ENCODE results near the gene MCTP2.

- TF ChIP-seq, protein P1, sequence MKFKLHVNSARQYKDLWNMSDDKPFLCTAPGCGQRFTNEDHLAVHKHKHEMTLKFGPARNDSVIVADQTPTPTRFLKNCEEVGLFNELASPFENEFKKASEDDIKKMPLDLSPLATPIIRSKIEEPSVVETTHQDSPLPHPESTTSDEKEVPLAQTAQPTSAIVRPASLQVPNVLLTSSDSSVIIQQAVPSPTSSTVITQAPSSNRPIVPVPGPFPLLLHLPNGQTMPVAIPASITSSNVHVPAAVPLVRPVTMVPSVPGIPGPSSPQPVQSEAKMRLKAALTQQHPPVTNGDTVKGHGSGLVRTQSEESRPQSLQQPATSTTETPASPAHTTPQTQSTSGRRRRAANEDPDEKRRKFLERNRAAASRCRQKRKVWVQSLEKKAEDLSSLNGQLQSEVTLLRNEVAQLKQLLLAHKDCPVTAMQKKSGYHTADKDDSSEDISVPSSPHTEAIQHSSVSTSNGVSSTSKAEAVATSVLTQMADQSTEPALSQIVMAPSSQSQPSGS (tag by site-specific recombination; IDR thresholded peaks at IDR 0.05; ENCODE audit: low read depth): no peak
- TF ChIP-seq, protein P2, sequence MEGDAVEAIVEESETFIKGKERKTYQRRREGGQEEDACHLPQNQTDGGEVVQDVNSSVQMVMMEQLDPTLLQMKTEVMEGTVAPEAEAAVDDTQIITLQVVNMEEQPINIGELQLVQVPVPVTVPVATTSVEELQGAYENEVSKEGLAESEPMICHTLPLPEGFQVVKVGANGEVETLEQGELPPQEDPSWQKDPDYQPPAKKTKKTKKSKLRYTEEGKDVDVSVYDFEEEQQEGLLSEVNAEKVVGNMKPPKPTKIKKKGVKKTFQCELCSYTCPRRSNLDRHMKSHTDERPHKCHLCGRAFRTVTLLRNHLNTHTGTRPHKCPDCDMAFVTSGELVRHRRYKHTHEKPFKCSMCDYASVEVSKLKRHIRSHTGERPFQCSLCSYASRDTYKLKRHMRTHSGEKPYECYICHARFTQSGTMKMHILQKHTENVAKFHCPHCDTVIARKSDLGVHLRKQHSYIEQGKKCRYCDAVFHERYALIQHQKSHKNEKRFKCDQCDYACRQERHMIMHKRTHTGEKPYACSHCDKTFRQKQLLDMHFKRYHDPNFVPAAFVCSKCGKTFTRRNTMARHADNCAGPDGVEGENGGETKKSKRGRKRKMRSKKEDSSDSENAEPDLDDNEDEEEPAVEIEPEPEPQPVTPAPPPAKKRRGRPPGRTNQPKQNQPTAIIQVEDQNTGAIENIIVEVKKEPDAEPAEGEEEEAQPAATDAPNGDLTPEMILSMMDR (tag by site-specific recombination; IDR thresholded peaks at IDR 0.05): no peak
- TF ChIP-seq GLI4 (tag by site-specific recombination; IDR thresholded peaks at IDR 0.05): no peak
- TF ChIP-seq PRDM1 (tag by site-specific recombination; IDR thresholded peaks at IDR 0.05): no peak
- no peak for TF ChIP-seq GLIS1 (tag by site-specific recombination; IDR thresholded peaks at IDR 0.05)
- no peak for TF ChIP-seq BCL11A (tag by site-specific recombination; IDR thresholded peaks at IDR 0.05; ENCODE audit: low read depth)
- no peak for TF ChIP-seq ZNF138 (tag by site-specific recombination; IDR thresholded peaks at IDR 0.05; ENCODE audit: borderline replicate concordance)
- TF ChIP-seq ZNF777 (tag by site-specific recombination; IDR thresholded peaks at IDR 0.05; ENCODE audit: borderline replicate concordance): no peak
- TF ChIP-seq, protein P3, sequence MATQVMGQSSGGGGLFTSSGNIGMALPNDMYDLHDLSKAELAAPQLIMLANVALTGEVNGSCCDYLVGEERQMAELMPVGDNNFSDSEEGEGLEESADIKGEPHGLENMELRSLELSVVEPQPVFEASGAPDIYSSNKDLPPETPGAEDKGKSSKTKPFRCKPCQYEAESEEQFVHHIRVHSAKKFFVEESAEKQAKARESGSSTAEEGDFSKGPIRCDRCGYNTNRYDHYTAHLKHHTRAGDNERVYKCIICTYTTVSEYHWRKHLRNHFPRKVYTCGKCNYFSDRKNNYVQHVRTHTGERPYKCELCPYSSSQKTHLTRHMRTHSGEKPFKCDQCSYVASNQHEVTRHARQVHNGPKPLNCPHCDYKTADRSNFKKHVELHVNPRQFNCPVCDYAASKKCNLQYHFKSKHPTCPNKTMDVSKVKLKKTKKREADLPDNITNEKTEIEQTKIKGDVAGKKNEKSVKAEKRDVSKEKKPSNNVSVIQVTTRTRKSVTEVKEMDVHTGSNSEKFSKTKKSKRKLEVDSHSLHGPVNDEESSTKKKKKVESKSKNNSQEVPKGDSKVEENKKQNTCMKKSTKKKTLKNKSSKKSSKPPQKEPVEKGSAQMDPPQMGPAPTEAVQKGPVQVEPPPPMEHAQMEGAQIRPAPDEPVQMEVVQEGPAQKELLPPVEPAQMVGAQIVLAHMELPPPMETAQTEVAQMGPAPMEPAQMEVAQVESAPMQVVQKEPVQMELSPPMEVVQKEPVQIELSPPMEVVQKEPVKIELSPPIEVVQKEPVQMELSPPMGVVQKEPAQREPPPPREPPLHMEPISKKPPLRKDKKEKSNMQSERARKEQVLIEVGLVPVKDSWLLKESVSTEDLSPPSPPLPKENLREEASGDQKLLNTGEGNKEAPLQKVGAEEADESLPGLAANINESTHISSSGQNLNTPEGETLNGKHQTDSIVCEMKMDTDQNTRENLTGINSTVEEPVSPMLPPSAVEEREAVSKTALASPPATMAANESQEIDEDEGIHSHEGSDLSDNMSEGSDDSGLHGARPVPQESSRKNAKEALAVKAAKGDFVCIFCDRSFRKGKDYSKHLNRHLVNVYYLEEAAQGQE (tag by site-specific recombination; IDR thresholded peaks at IDR 0.05): no peak
- no peak for TF ChIP-seq ZNF366 (tag by site-specific recombination; conservative IDR thresholded peaks at IDR 0.05)
- no peak for TF ChIP-seq SP3 (tag by site-specific recombination; IDR thresholded peaks at IDR 0.05)
These were observed 128.9 kb downstream of the MCTP2 start for GRCh38 chr15:94360251-94360685.
